GM23338 (cell line): ENCODE results near the gene TNC. TPM values are rescaled to one million over a fixed set of nuclear protein-coding genes. Genes with fewer than 3 reads are reported as not detected.

Source experiments
- ATAC-seq: fragments of 200-7000 bp; cut with Tn5 transposase; 3 replicates; pipeline ENCODE4 v1.9.1; 2020
- DNase-seq: peaks from one replicate; pipeline ENCODE4 v3.0.0-alpha.2; 2015; ENCODE audit warnings: low spot score
- H2AFZ ChIP-seq: fragments of 200-600 bp; sonication (generic); 2 replicates; pipeline ENCODE4 v1.8.0; 2016; ENCODE audit warnings: antibody characterized with exemption, mild to moderate bottlenecking, moderate library complexity
- H3F3A ChIP-seq: fragments of 200-600 bp; sonication (generic); replicated peaks from 2 replicates; pipeline ENCODE4 v1.8.0; 2017; ENCODE audit warnings: antibody characterized with exemption, mixed run types, low read depth
- H3K27ac ChIP-seq: fragments of 200-600 bp; sonication (generic); 2 replicates; pipeline ENCODE4 v1.6.1; 2016; ENCODE audit warnings: low read depth
- H3K27me3 ChIP-seq: fragments of 200-600 bp; sonication (generic); 2 replicates; pipeline ENCODE4 v1.8.0; 2016; ENCODE audit warnings: mild to moderate bottlenecking, mixed run types, moderate library complexity; ENCODE audit not compliant: insufficient read depth
- H3K36me3 ChIP-seq: fragments of 200-600 bp; sonication (generic); 2 replicates; pipeline ENCODE4 v1.8.0; 2016; ENCODE audit warnings: mild to moderate bottlenecking; ENCODE audit not compliant: insufficient read depth
- H3K4me1 ChIP-seq: fragments of 200-600 bp; sonication (generic); 2 replicates; pipeline ENCODE4 v1.8.0; 2016; ENCODE audit warnings: mild to moderate bottlenecking, moderate library complexity; ENCODE audit not compliant: insufficient read depth
- H3K4me2 ChIP-seq: fragments of 200-600 bp; sonication (generic); 2 replicates; pipeline ENCODE4 v1.7.1; 2017; ENCODE audit warnings: mixed run types
- H3K4me3 ChIP-seq: fragments of 200-600 bp; sonication (generic); 2 replicates; pipeline ENCODE4 v1.6.1; 2016; ENCODE audit warnings: mixed run types
- H3K79me2 ChIP-seq: fragments of 200-600 bp; sonication (generic); replicated peaks from 2 replicates; pipeline ENCODE4 v1.8.0; 2017; ENCODE audit warnings: mild to moderate bottlenecking; ENCODE audit not compliant: insufficient read depth
- H3K9me2 ChIP-seq: fragments of 200-600 bp; sonication (generic); 2 replicates; pipeline ENCODE4 v1.8.0; 2017; ENCODE audit not compliant: insufficient read depth
- H4K20me1 ChIP-seq: fragments of 200-600 bp; sonication (generic); replicated peaks from 2 replicates; pipeline ENCODE4 v1.8.0; 2017; ENCODE audit warnings: mild to moderate bottlenecking; ENCODE audit not compliant: insufficient read depth
- H3K27ac Mint-ChIP-seq: 2 replicates; pipeline ENCODE4 v1.8.0; 2020; ENCODE audit warnings: inconsistent platforms, mild to moderate bottlenecking, moderate library complexity, mixed read lengths
- H3K27me3 Mint-ChIP-seq: 3 replicates; pipeline ENCODE4 v1.8.0; 2022; ENCODE audit warnings: low read depth, mild to moderate bottlenecking, moderate library complexity, mixed read lengths, inconsistent platforms; ENCODE audit not compliant: insufficient read depth, poor library complexity
- H3K36me3 Mint-ChIP-seq: 3 replicates; pipeline ENCODE4 v1.8.0; 2021; ENCODE audit warnings: low read depth, mild to moderate bottlenecking, inconsistent platforms, moderate library complexity, mixed read lengths
- H3K4me1 Mint-ChIP-seq: 3 replicates; pipeline ENCODE4 v1.8.0; 2020; ENCODE audit warnings: mild to moderate bottlenecking, inconsistent platforms, mixed read lengths
- H3K4me3 Mint-ChIP-seq: 3 replicates; pipeline ENCODE4 v1.8.0; 2021; ENCODE audit warnings: moderate library complexity, mild to moderate bottlenecking, inconsistent platforms, mixed read lengths
- H3K9me3 Mint-ChIP-seq: 3 replicates; pipeline ENCODE4 v1.8.0; 2020; ENCODE audit warnings: moderate library complexity, mild to moderate bottlenecking, inconsistent platforms, mixed read lengths
- REST ChIP-seq: IDR thresholded peaks from one replicate; pipeline ENCODE4 v1.6.1; 2018; ENCODE audit warnings: antibody characterized with exemption; ENCODE audit not compliant: unreplicated experiment
- STAT1 ChIP-seq: IDR thresholded peaks from one replicate; pipeline ENCODE4 v1.6.1; 2016; ENCODE audit warnings: antibody characterized with exemption; ENCODE audit not compliant: unreplicated experiment
- ZNF462 ChIP-seq: fragments of 250-450 bp; sonication (Bioruptor Pico); IDR thresholded peaks from 2 replicates; pipeline ENCODE4 v1.5.0; 2020; ENCODE audit warnings: mild to moderate bottlenecking, moderate library complexity
- polyA plus RNA-seq: library from polyadenylated mRNA; unstranded; fragments of >200 nt; fragmentation: Nextera tagmentation; extraction: Ambion mirVana; gene quantifications from 2 replicates; pipeline ENCODE4 v1.2.1, GENCODE V29; 2016
- total RNA-seq: library from RNA; depleted of rRNA; stranded (reverse); fragments of >200 nt; shearing (Covaris generic); gene quantifications from 2 replicates; pipeline ENCODE4 v1.2.3, GENCODE V29; 2014

The TNC gene
- total and polyA plus RNA-seq, 2 experiments from 2014 or later: 0.89 to 2.7 TPM

- H3K27ac ChIP-seq: no peak overlapping the region
- TF ChIP-seq STAT1 (no peak), REST (no peak), ZNF462 (no peak)
- no peak overlapping the region for H3K4me2 ChIP-seq
- peaks cover 10% of the 10 kb centered on the region; the same call in 1 of the 2 replicates for H3K27me3 ChIP-seq
- H3F3A ChIP-seq: no peaks in the 10 kb centered on the region
- no peaks in the 10 kb centered on the region for H3K79me2 ChIP-seq
- DNase-seq (no peak), ATAC-seq (no peak)
- H3K27ac Mint-ChIP-seq: no peak overlapping the region
- H4K20me1 ChIP-seq: no peaks in the 10 kb centered on the region
- no peak overlapping the region for H2AFZ ChIP-seq
- H3K9me3 Mint-ChIP-seq: no peaks in the 10 kb centered on the region
- H3K36me3 ChIP-seq: no peaks in the 10 kb centered on the region
- no peaks in the 10 kb centered on the region for H3K4me1 Mint-ChIP-seq
- H3K4me3 Mint-ChIP-seq: no peak overlapping the region
- H3K9me2 ChIP-seq: no peaks in the 10 kb centered on the region
- H3K27me3 Mint-ChIP-seq: peaks cover 6% of the 10 kb centered on the region
- no peak overlapping the region for H3K4me3 ChIP-seq
- H3K4me1 ChIP-seq: no peaks in the 10 kb centered on the region
- H3K36me3 Mint-ChIP-seq: no peaks in the 10 kb centered on the region
Measured at GRCh38 chr9:115012486-115012885, 105.5 kb downstream of the TNC start.
